Neural progenitor cell (in vitro differentiated cells): ENCODE measurements around the gene OR2AT4. TPM values are rescaled to one million over a fixed set of nuclear protein-coding genes. Genes with fewer than 3 reads are reported as not detected.

Source experiments
- DNase-seq: peaks from one replicate; pipeline ENCODE4 v3.0.0-alpha.2; 2016; ENCODE audit warnings: low spot score
- H2AFZ ChIP-seq: fragments of 200-600 bp; sonication (generic); replicated peaks from 2 replicates; pipeline ENCODE4 v1.6.1; 2016; ENCODE audit warnings: antibody characterized with exemption
- H3F3A ChIP-seq: fragments of 200-600 bp; sonication (generic); 2 replicates; pipeline ENCODE4 v1.6.1; 2016; ENCODE audit warnings: antibody characterized with exemption, low read depth
- H3K27ac ChIP-seq: fragments of 200-600 bp; sonication (generic); 2 replicates; pipeline ENCODE4 v1.5.1; 2016; ENCODE audit warnings: mild to moderate bottlenecking
- H3K27me3 ChIP-seq: fragments of 200-600 bp; sonication (generic); 2 replicates; pipeline ENCODE4 v1.6.1; 2016; ENCODE audit warnings: mild to moderate bottlenecking, moderate library complexity
- H3K36me3 ChIP-seq: fragments of 200-600 bp; sonication (generic); 2 replicates; pipeline ENCODE4 v1.5.1; 2016
- H3K4me1 ChIP-seq: fragments of 200-600 bp; sonication (generic); 2 replicates; pipeline ENCODE4 v1.6.1; 2016; ENCODE audit warnings: mixed run types
- H3K4me2 ChIP-seq: fragments of 200-600 bp; sonication (generic); 2 replicates; pipeline ENCODE4 v1.6.1; 2016
- H3K4me3 ChIP-seq: fragments of 200-600 bp; sonication (generic); 2 replicates; pipeline ENCODE4 v1.5.1; 2016
- H3K79me2 ChIP-seq: fragments of 200-600 bp; sonication (generic); 2 replicates; pipeline ENCODE4 v1.6.1; 2016; ENCODE audit warnings: low read depth
- H3K9ac ChIP-seq: fragments of 200-600 bp; sonication (generic); 2 replicates; pipeline ENCODE4 v1.6.1; 2016
- H3K9me3 ChIP-seq: fragments of 200-600 bp; sonication (generic); 2 replicates; pipeline ENCODE4 v1.5.1; 2016; ENCODE audit warnings: low read depth
- H4K20me1 ChIP-seq: fragments of 200-600 bp; sonication (generic); 2 replicates; pipeline ENCODE4 v1.6.1; 2016; ENCODE audit warnings: low read depth
- H3K27ac Mint-ChIP-seq: 3 replicates; pipeline ENCODE4 v1.8.0; 2021; ENCODE audit warnings: mixed read lengths
- H3K27me3 Mint-ChIP-seq: 2 replicates; pipeline ENCODE4 v1.8.0; 2022; ENCODE audit warnings: low read depth, mild to moderate bottlenecking, inconsistent platforms, moderate library complexity, mixed read lengths; ENCODE audit not compliant: insufficient read depth
- H3K36me3 Mint-ChIP-seq: 3 replicates; pipeline ENCODE4 v1.8.0; 2021; ENCODE audit warnings: mixed read lengths
- H3K4me1 Mint-ChIP-seq: 3 replicates; pipeline ENCODE4 v1.8.0; 2021; ENCODE audit warnings: mixed read lengths
- H3K4me3 Mint-ChIP-seq: 3 replicates; pipeline ENCODE4 v1.8.0; 2021; ENCODE audit warnings: mild to moderate bottlenecking, moderate library complexity, mixed read lengths
- H3K9me3 Mint-ChIP-seq: 3 replicates; pipeline ENCODE4 v1.8.0; 2020; ENCODE audit warnings: mixed read lengths
- EZH2 ChIP-seq: fragments of 200-600 bp; sonication (generic); IDR thresholded peaks from 2 replicates; pipeline ENCODE4 v1.6.1; 2017; ENCODE audit warnings: antibody characterized with exemption, mild to moderate bottlenecking, moderate library complexity
- EZH2phosphoT487 ChIP-seq: fragments of 200-600 bp; sonication (generic); IDR thresholded peaks from 2 replicates; pipeline ENCODE4 v1.6.1; 2017; ENCODE audit warnings: antibody characterized with exemption
- total RNA-seq: library from RNA; depleted of rRNA; stranded (reverse); fragments of >200 nt; gene quantifications from 2 replicates; pipeline ENCODE4 v1.2.3, GENCODE V29; 2015; ENCODE audit warnings: low replicate concordance
- TF ChIP-seq, protein P1 (sequence below): fragments of 200-600 bp; sonication (generic); IDR thresholded peaks from 2 replicates; pipeline ENCODE4 v1.5.1; 2017; ENCODE audit warnings: antibody characterized with exemption, mild to moderate bottlenecking

OR2AT4 gene
- total RNA-seq, 1 donor from 2014 or later = 0.22 TPM

DNA sequence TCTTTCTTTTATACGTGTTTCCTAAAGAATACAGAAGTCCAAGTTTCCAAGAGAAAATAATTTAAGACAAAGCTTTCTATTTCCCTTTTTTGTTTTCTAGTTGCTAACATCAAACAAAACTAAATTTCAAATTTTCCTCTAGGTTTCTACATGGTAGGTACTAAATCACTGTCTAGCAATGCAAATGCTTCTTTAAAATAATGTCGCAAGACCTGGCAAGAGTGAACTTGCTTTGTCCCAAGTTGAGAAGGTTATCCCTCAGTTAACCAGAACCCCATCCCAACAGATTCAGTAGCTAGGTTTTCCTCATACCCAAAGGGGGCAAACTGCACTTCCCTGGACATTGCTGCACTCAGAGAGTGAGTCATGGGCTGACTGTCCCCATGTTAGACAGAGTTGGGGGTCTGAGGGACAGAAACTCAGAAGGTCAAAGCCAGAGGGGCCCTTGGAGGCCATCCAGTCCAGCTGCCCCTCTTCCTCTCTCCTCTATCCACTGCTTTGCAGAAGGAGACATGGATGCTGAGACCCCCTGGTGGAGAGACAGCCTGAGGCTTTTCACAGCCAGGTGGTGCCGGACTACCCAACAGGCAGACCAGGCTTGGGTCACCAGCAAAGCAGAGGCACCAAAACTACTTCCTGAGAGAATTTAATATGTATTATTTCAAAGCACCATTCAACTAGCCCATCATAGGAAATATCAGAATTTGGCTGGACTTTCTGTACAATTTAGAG lies 23.1 kb downstream of the OR2AT4 start:
- no peak overlapping the region for H3K4me3 ChIP-seq
- no peaks in the 10 kb centered on the region for H3K4me1 ChIP-seq
- H3K9ac ChIP-seq = no peak overlapping the region
- no peak overlapping the region for H3K27ac Mint-ChIP-seq
- H3K9me3 ChIP-seq = no peaks in the 10 kb centered on the region
- peaks cover 3% of the 10 kb centered on the region for H3K4me1 Mint-ChIP-seq
- H3K4me2 ChIP-seq = no peak overlapping the region
- H2AFZ ChIP-seq = no peak overlapping the region
- DNase-seq = no peak
- H3K27ac ChIP-seq = no peak overlapping the region
- H3K79me2 ChIP-seq = no peaks in the 10 kb centered on the region
- no peaks in the 10 kb centered on the region for H3K36me3 ChIP-seq
- peaks cover 5% of the 10 kb centered on the region for H3K27me3 Mint-ChIP-seq
- H3F3A ChIP-seq = no peaks in the 10 kb centered on the region
- no peaks in the 10 kb centered on the region for H3K27me3 ChIP-seq
- no peak overlapping the region for H3K4me3 Mint-ChIP-seq
- no peaks in the 10 kb centered on the region for H3K9me3 Mint-ChIP-seq
- TF ChIP-seq, protein P1, sequence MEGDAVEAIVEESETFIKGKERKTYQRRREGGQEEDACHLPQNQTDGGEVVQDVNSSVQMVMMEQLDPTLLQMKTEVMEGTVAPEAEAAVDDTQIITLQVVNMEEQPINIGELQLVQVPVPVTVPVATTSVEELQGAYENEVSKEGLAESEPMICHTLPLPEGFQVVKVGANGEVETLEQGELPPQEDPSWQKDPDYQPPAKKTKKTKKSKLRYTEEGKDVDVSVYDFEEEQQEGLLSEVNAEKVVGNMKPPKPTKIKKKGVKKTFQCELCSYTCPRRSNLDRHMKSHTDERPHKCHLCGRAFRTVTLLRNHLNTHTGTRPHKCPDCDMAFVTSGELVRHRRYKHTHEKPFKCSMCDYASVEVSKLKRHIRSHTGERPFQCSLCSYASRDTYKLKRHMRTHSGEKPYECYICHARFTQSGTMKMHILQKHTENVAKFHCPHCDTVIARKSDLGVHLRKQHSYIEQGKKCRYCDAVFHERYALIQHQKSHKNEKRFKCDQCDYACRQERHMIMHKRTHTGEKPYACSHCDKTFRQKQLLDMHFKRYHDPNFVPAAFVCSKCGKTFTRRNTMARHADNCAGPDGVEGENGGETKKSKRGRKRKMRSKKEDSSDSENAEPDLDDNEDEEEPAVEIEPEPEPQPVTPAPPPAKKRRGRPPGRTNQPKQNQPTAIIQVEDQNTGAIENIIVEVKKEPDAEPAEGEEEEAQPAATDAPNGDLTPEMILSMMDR = no peak
- no peak for TF ChIP-seq EZH2
- H4K20me1 ChIP-seq = no peaks in the 10 kb centered on the region
- H3K36me3 Mint-ChIP-seq = no peaks in the 10 kb centered on the region

DNA sequence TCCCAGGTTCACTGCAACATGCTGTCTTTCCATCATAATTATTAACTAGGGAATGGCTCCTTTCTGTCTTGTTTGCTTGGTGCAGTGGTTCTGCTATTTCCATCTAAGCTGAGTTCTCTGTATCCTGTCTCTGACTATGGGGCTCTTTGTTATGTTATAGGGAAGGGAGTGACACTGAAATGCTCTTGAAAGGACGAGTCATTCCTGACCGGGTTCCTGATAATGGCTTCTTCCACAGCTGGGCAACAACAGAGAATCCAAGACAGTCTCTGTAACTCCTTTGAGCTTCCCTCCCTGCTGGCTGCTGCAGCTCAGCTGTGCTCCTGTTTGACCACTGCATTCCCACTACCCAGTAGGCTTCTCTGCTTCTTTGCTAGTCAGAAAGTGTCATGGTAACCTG lies 24.1 kb downstream of the OR2AT4 start:
- no peaks in the 10 kb centered on the region for H3K9me3 Mint-ChIP-seq
- no peaks in the 10 kb centered on the region for H3K9me3 ChIP-seq
- DNase-seq = peak; percentile 10
- peaks cover 5% of the 10 kb centered on the region for H3K27me3 Mint-ChIP-seq
- no peak overlapping the region for H3K4me3 Mint-ChIP-seq
- no peak overlapping the region for H3K4me3 ChIP-seq
- no peaks in the 10 kb centered on the region for H3F3A ChIP-seq
- H3K79me2 ChIP-seq = no peaks in the 10 kb centered on the region
- peaks cover 3% of the 10 kb centered on the region for H3K4me1 Mint-ChIP-seq
- H3K36me3 ChIP-seq = no peaks in the 10 kb centered on the region
- no peaks in the 10 kb centered on the region for H3K27me3 ChIP-seq
- no peaks in the 10 kb centered on the region for H3K36me3 Mint-ChIP-seq
- H3K27ac ChIP-seq = no peak overlapping the region
- H3K4me2 ChIP-seq = no peak overlapping the region
- TF ChIP-seq, protein P1 = no peak
- no peak for TF ChIP-seq EZH2phosphoT487
- no peak for TF ChIP-seq EZH2
- H2AFZ ChIP-seq = peak overlapping the region; percentile 4
- H3K9ac ChIP-seq = no peak overlapping the region
- no peaks in the 10 kb centered on the region for H3K4me1 ChIP-seq
- H4K20me1 ChIP-seq = no peaks in the 10 kb centered on the region
- H3K27ac Mint-ChIP-seq = no peak overlapping the region

DNA sequence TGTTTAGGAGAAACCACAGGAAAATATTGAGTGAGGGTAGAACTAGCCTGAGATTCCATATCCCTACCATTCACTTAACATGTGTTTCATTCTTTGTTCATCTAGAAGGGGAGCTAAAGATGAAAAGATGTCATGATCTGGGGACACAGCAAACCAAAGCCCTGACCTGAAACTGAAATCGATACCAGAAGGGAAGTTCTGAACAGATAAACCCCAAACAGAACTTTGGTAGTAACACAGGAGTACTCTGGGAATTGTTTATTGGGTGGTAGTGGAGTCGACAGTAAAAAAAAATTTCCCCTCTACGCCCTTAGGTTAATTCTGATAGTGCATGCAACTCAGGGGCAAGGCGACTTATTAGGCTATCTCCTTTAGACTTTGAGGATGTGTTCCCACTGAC lies 27.2 kb downstream of the OR2AT4 start:
- Histone ChIP-seq H3K27me3 (no peaks in the 10 kb centered on the region), H3K4me3 (no peak overlapping the region), H3K27ac (no peak overlapping the region), H3K9ac (no peak overlapping the region), H3K36me3 (no peaks in the 10 kb centered on the region), H3F3A (no peaks in the 10 kb centered on the region), H3K9me3 (no peaks in the 10 kb centered on the region), H3K4me2 (no peak overlapping the region), H2AFZ (no peak overlapping the region), H3K79me2 (no peaks in the 10 kb centered on the region), H4K20me1 (no peaks in the 10 kb centered on the region), H3K4me1 (no peaks in the 10 kb centered on the region)
- no peak for DNase-seq
- TF ChIP-seq, protein P1 = no peak
- Mint-ChIP-seq H3K4me1 (peaks cover 3% of the 10 kb centered on the region), H3K9me3 (no peaks in the 10 kb centered on the region), H3K36me3 (no peaks in the 10 kb centered on the region), H3K27ac (no peak overlapping the region), H3K4me3 (no peak overlapping the region), H3K27me3 (peaks cover 5% of the 10 kb centered on the region)
